Stimulated activated CD8-positive, alpha-beta memory T cell treated with anti-CD3 and anti-CD28 coated beads, Interleukin-15, amount 100 ng/mL, for 1 hour (primary cell): ENCODE measurements around the gene IMPACT.

ENCODE experiments used
- DNase-seq: peaks from one replicate; pipeline ENCODE4 v3.0.0-alpha.2; 2020; ENCODE audit warnings: low read depth

The IMPACT gene

GRCh38 chr18:24421831-24422230 is 4.6 kb upstream of the IMPACT start:
- DNase-seq = no peak

- DNase-seq = no peak
These were observed 435 bp upstream of the IMPACT start for GRCh38 chr18:24426073-24426397.

- no peak for DNase-seq
These were observed 1.0 kb downstream of the IMPACT start for GRCh38 chr18:24427484-24427883.

GRCh38 chr18:24428709-24429108 is 2.2 kb downstream of the IMPACT start:
- no peak for DNase-seq

GRCh38 chr18:24429188-24429587 is 2.7 kb downstream of the IMPACT start:
- DNase-seq = no peak

- DNase-seq = no peak
These were observed 6.1 kb downstream of the IMPACT start for GRCh38 chr18:24432618-24433017.

GRCh38 chr18:24436939-24437338 is 10.5 kb downstream of the IMPACT start:
- no peak for DNase-seq

- no peak for DNase-seq
These were observed 17.4 kb downstream of the IMPACT start for GRCh38 chr18:24443870-24444269.

GRCh38 chr18:24446453-24446852 is 20.0 kb downstream of the IMPACT start:
- DNase-seq = no peak

- no peak for DNase-seq
These were observed 20.6 kb downstream of the IMPACT start for GRCh38 chr18:24446953-24447538.

- DNase-seq = no peak
These were observed 21.5 kb downstream of the IMPACT start for GRCh38 chr18:24447961-24448360.

GRCh38 chr18:24456549-24456948 is 30.1 kb downstream of the IMPACT start:
- no peak for DNase-seq

GRCh38 chr18:24459772-24460171 is 33.3 kb downstream of the IMPACT start:
- no peak for DNase-seq

- DNase-seq = no peak
These were observed 33.9 kb downstream of the IMPACT start, which contains the start of gene HRH4 for GRCh38 chr18:24460388-24460787. Gene HRH4 (plus strand): TSS chr18:24460637. CDS start chr18:24460729, 92 bp downstream.

- no peak for DNase-seq
These were observed 35.5 kb downstream of the IMPACT start for GRCh38 chr18:24461996-24462395.

GRCh38 chr18:24462838-24463775 is 36.6 kb downstream of the IMPACT start:
- DNase-seq = no peak

- no peak for DNase-seq
These were observed 39.0 kb downstream of the IMPACT start for GRCh38 chr18:24465486-24465885.

GRCh38 chr18:24466771-24467170 is 40.3 kb downstream of the IMPACT start:
- DNase-seq = no peak

GRCh38 chr18:24470022-24470618 is 43.6 kb downstream of the IMPACT start:
- no peak for DNase-seq

GRCh38 chr18:24470805-24471204 is 44.3 kb downstream of the IMPACT start:
- DNase-seq = no peak

- no peak for DNase-seq
These were observed 46.1 kb downstream of the IMPACT start for GRCh38 chr18:24472591-24472990.

- DNase-seq = no peak
These were observed 47.9 kb downstream of the IMPACT start for GRCh38 chr18:24474406-24474805.

- DNase-seq = no peak
These were observed 49.6 kb downstream of the IMPACT start for GRCh38 chr18:24475926-24476589.
